ENCODE results near the gene SHD. TPM values are rescaled to one million over a fixed set of nuclear protein-coding genes. Genes with fewer than 3 reads are reported as not detected.

Gene SHD
- total and polyA plus RNA-seq, 9 of the 15 experiments (the other 6 are each of a cell fraction or from before 2014, with no cell fraction given) = 0.05 to 0.62 (median 0.15) TPM; not detected in 5

DNA sequence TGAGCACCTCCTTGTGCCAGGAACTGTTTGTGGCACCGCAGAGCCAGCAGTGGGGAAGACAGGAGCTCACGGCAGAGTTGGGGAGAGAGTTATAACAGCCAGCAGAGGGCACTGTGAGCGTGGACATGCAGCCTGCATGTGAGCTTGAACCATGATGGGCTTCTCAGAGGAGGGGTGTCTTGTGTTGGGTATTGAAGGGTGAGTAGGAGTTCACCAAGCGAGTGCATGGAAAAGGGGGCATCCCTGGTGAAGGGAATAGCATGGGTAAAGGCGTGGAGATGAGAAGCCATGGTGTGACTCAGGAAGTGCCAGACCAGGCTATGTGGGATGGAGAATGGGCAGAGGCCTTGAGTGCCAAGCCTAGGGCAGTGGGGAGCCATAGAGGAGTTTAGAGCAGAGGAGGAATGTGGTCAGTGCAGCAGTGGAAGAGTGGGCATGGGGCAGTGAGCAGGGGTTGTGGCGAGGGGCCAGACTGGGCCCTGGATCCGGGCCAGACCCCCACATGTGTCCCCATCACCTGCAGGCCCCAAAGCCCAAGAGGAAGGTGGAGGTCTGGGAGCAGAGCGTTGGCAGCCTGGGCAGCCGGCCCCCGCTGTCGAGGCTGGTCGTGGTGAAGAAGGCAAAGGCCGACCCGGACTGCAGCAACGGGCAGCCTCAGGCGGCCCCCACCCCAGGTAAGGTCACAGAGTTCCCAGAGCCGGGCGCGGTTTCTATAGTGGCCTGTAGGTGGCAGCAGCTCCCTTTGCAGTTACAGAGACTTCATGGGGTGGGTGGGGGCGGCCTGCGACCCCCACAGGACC is 11.8 kb upstream of the SHD start (continued):
- TF ChIP-seq JUND (IDR thresholded peaks at IDR 0.05; ENCODE audit: borderline replicate concordance, low read depth, low read length) (0 out of 2 replicates have a peak, but pooled peaks have one; percentile 37), JUND (tag; IDR thresholded peaks at IDR 0.05; ENCODE audit: borderline replicate concordance, low read depth, low read length) (no peak)

DNA sequence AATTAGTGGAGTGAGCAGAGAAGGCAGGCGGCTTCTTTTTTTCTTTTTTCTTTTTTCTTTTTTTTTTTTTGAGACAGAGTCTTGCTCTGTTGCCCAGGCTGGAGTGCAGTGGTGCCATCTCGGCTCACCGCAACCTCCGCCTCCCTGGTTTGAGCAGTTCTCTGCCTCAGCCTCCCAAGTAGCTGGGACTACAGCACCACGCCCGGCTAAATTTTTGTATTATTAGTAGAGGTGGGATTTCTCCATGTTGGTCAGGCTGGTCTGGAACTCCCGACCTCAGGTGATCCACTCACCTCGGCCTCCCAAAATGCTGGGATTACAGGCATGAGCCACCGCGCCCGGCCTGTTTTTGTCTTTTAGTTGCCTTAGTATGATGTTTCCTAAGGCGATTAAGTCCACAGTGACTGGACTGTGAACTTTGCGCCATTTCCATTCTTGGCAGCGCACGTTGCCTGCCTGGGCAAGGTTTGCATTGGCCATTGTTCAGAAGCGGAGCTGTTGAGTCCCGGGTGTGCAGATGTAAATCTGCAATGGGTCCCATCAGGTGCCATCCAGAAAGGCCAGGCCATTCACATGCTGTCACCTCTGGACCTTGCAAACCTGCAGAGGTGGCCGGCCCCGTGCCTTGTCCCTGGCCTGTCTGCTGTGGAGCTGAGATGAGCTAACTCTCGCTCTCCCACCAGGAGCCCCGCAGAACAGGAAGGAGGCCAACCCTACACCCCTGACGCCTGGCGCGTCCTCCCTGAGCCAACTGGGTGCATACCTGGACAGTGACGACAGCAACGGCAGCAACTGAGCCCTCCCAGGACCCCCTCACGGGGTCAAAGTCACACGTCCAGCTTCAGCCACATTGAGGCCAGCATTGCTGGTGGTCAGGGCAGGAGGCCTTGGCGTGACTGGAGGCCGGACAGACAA is 10.9 kb upstream of the SHD start:
- no peaks in the 10 kb centered on the region for H3K79me2 ChIP-seq (ENCODE audit: control insufficient read depth, insufficient read depth, low read length)
- ATAC-seq (no peak), FAIRE-seq (no peak), DNase-seq (ENCODE audit: extremely low read depth in 1 of 4, low spot score in 3 of 4) (no peak)
- H3K9me1 ChIP-seq (ENCODE audit: control insufficient read depth, insufficient read depth, low read length) = peaks cover 3% of the 10 kb centered on the region
- H3K36me3 ChIP-seq (ENCODE audit: control insufficient read depth, insufficient read depth, low read length) = peaks cover 25% of the 10 kb centered on the region; the same call in 2 of the 3 replicates
- peak overlapping the region in 1 of 2 experiments; percentile 76; a peak in 2 of 4 replicates for H3K9ac ChIP-seq (ENCODE audit: insufficient read depth in 1 of 2, low read depth in 2 of 2, low read length in 2 of 2)
- 81% methylated on average over 21 of the region's 30 CpGs for WGBS (ENCODE audit: insufficient coverage, low coverage, missing lambda C conversion rate)
- ChIA-PET CTCF (ENCODE audit: low intra/inter-chr PET ratio) (interaction anchor here (0.6 to 3.8 kb wide), 8 partner anchors 75 to 290 kb away, joined by 3 to 49 read pairs (median 6); partner anchors contain the start of genes MPND and SH3GL1), POLR2A (interaction anchor here (1.3 kb wide), 1 partner anchor 84 kb away, joined by 6 read pairs; no protein-coding TSS in a partner anchor)
- intact Hi-C loops (cut with micrococcal nuclease) (loop anchor here (1.0 to 2.0 kb wide), 3 partner anchors 85 to 257 kb away; partner anchors contain the start of gene SH3GL1), in situ Hi-C loops (cut with MboI) (no loop called here)
- peaks cover 0 to 17% of the 10 kb centered on the region in 2 experiments; a peak in 2 of 5 replicates for H3K4me1 ChIP-seq (replicated peaks in 1 of 2; ENCODE audit: control insufficient read depth in 2 of 2, insufficient read depth in 2 of 2, low read length in 2 of 2)
- no peak overlapping the region for H3K4me3 ChIP-seq
- no TSS peak for BruUV-seq (replicated peaks)
- no peak overlapping the region for H3K4me2 ChIP-seq (ENCODE audit: insufficient read depth, low read length)
- H2AFZ ChIP-seq (ENCODE audit: low read depth, low read length) = no peak overlapping the region
- no peaks in the 10 kb centered on the region for H3K27me3 ChIP-seq (ENCODE audit: control insufficient read depth in 2 of 2, insufficient read depth in 2 of 2, low read length in 2 of 2)
- H4K20me1 ChIP-seq (replicated peaks; ENCODE audit: control insufficient read depth, insufficient read depth, low read length) = no peaks in the 10 kb centered on the region; the same call in 1 of the 2 replicates
- no peaks in the 10 kb centered on the region for H3K9me3 ChIP-seq (replicated peaks; ENCODE audit: control insufficient read depth, insufficient read depth, low read depth, low read length)
- H3K27ac ChIP-seq (ENCODE audit: extremely low read depth, low read depth, low read length) = no peak overlapping the region
- TF ChIP-seq ZNF707 (CRISPR knock-in tag; conservative IDR thresholded peaks at IDR 0.05) = no peak
- TF ChIP-seq HNRNPLL (IDR thresholded peaks at IDR 0.05; ENCODE audit: low read depth, low read length, poor library complexity, severe bottlenecking) = no peak
- TF ChIP-seq, protein P1, sequence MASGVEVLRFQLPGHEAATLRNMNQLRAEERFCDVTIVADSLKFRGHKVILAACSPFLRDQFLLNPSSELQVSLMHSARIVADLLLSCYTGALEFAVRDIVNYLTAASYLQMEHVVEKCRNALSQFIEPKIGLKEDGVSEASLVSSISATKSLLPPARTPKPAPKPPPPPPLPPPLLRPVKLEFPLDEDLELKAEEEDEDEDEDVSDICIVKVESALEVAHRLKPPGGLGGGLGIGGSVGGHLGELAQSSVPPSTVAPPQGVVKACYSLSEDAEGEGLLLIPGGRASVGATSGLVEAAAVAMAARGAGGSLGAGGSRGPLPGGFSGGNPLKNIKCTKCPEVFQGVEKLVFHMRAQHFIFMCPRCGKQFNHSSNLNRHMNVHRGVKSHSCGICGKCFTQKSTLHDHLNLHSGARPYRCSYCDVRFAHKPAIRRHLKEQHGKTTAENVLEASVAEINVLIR (CRISPR knock-in tag; IDR thresholded peaks at IDR 0.05) = no peak
- TF ChIP-seq ZC3H4 (CRISPR knock-in tag; IDR thresholded peaks at IDR 0.05; ENCODE audit: borderline replicate concordance) = 0 out of 2 replicates have a peak, but pooled peaks have one; percentile 30
- TF ChIP-seq KLF6 (CRISPR knock-in tag; IDR thresholded peaks at IDR 0.05; ENCODE audit: borderline replicate concordance) = no peak
- TF ChIP-seq, protein P2, sequence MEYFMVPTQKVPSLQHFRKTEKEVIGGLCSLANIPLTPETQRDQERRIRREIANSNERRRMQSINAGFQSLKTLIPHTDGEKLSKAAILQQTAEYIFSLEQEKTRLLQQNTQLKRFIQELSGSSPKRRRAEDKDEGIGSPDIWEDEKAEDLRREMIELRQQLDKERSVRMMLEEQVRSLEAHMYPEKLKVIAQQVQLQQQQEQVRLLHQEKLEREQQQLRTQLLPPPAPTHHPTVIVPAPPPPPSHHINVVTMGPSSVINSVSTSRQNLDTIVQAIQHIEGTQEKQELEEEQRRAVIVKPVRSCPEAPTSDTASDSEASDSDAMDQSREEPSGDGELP (CRISPR knock-in tag; IDR thresholded peaks at IDR 0.05; ENCODE audit: borderline replicate concordance) = no peak
- TF ChIP-seq PURB (CRISPR knock-in tag; IDR thresholded peaks at IDR 0.05; ENCODE audit: low read depth) = no peak
- TF ChIP-seq RBM34 (IDR thresholded peaks at IDR 0.05; ENCODE audit: borderline replicate concordance, insufficient read depth, low read length) = no peak
- TF ChIP-seq STAG1 (CRISPR knock-in tag; IDR thresholded peaks at IDR 0.05; ENCODE audit: borderline replicate concordance) = peak; percentile 30; the same call in 1 of the 2 replicates
- TF ChIP-seq ZNF384 (IDR thresholded peaks at IDR 0.05; ENCODE audit: low read depth, low read length) = no peak
- TF ChIP-seq MTA1 (IDR thresholded peaks at IDR 0.05; ENCODE audit: borderline replicate concordance) = 0 out of 2 replicates have a peak, but pooled peaks have one; percentile 16
- no peak for TF ChIP-seq TOE1 (IDR thresholded peaks at IDR 0.05; ENCODE audit: borderline replicate concordance)
- TF ChIP-seq TOE1 (CRISPR knock-in tag; IDR thresholded peaks at IDR 0.05; ENCODE audit: borderline replicate concordance, low read depth) = no peak
